ENCODE measurements around the gene SMOC1. TPM values are rescaled to one million over a fixed set of nuclear protein-coding genes. Genes with fewer than 3 reads are reported as not detected.

SMOC1 gene
- polyA plus RNA-seq, 1 donor from 2014 or later = not detected

- Mint-ChIP-seq H3K27me3 (peaks cover 16% of the 10 kb centered on the region), H3K36me3 (no peaks in the 10 kb centered on the region), H3K4me1 (no peaks in the 10 kb centered on the region), H3K9me3 (no peaks in the 10 kb centered on the region), H3K4me3 (no peak overlapping the region), H3K27ac (peak overlapping the region in 1 of 3 donors; percentile 29)
These were observed 24.6 kb upstream of the SMOC1 start for GRCh38 chr14:69854598-69854997.

GRCh38 chr14:69855180-69855832 is 23.9 kb upstream of the SMOC1 start:
- H3K9me3 Mint-ChIP-seq = no peaks in the 10 kb centered on the region
- no peaks in the 10 kb centered on the region for H3K36me3 Mint-ChIP-seq
- no peaks in the 10 kb centered on the region for H3K4me1 Mint-ChIP-seq
- peaks cover 14% of the 10 kb centered on the region for H3K27me3 Mint-ChIP-seq
- no peak overlapping the region for H3K27ac Mint-ChIP-seq
- H3K4me3 Mint-ChIP-seq = no peak overlapping the region

- Mint-ChIP-seq H3K36me3 (no peaks in the 10 kb centered on the region), H3K9me3 (no peaks in the 10 kb centered on the region)
These were observed 20.4 kb upstream of the SMOC1 start for GRCh38 chr14:69858801-69859200.

GRCh38 chr14:69859591-69859990 is 19.6 kb upstream of the SMOC1 start:
- Mint-ChIP-seq H3K4me3 (no peak overlapping the region), H3K9me3 (peaks cover 0 to 5% (median 4%) of the 10 kb centered on the region in 3 donors), H3K27ac (no peak overlapping the region), H3K27me3 (peaks cover 7% of the 10 kb centered on the region), H3K36me3 (no peaks in the 10 kb centered on the region), H3K4me1 (no peaks in the 10 kb centered on the region)

More at GRCh38 chr14:69858801-69859200, 20.4 kb upstream of the SMOC1 start:
- no peak overlapping the region for H3K4me3 Mint-ChIP-seq
- H3K27me3 Mint-ChIP-seq = peaks cover 10% of the 10 kb centered on the region
- H3K4me1 Mint-ChIP-seq = no peaks in the 10 kb centered on the region
- no peak overlapping the region for H3K27ac Mint-ChIP-seq

- no peaks in the 10 kb centered on the region for H3K4me1 Mint-ChIP-seq
These were observed 19.0 kb upstream of the SMOC1 start for GRCh38 chr14:69860221-69860620.

GRCh38 chr14:69861025-69861569 is 18.1 kb upstream of the SMOC1 start:
- Mint-ChIP-seq H3K27me3 (peaks cover 3% of the 10 kb centered on the region), H3K27ac (no peak overlapping the region), H3K9me3 (peaks cover 0 to 9% (median 8%) of the 10 kb centered on the region in 3 donors)

More at GRCh38 chr14:69860221-69860620, 19.0 kb upstream of the SMOC1 start:
- Mint-ChIP-seq H3K27me3 (peaks cover 7% of the 10 kb centered on the region), H3K4me3 (no peak overlapping the region), H3K36me3 (no peaks in the 10 kb centered on the region), H3K27ac (no peak overlapping the region), H3K9me3 (peaks cover 0 to 9% (median 8%) of the 10 kb centered on the region in 3 donors)

GRCh38 chr14:69863083-69863482 is 16.1 kb upstream of the SMOC1 start:
- no peak overlapping the region for H3K27ac Mint-ChIP-seq
- H3K27me3 Mint-ChIP-seq = peaks cover 6% of the 10 kb centered on the region

More at GRCh38 chr14:69861025-69861569, 18.1 kb upstream of the SMOC1 start:
- Mint-ChIP-seq H3K36me3 (no peaks in the 10 kb centered on the region), H3K4me1 (no peaks in the 10 kb centered on the region), H3K4me3 (no peak overlapping the region)

GRCh38 chr14:69865701-69866365 is 13.4 kb upstream of the SMOC1 start:
- Mint-ChIP-seq H3K9me3 (peaks cover 2 to 25% (median 15%) of the 10 kb centered on the region in 3 donors), H3K4me1 (no peaks in the 10 kb centered on the region), H3K27ac (no peak overlapping the region), H3K4me3 (no peak overlapping the region), H3K27me3 (peaks cover 6% of the 10 kb centered on the region), H3K36me3 (no peaks in the 10 kb centered on the region)

More at GRCh38 chr14:69863083-69863482, 16.1 kb upstream of the SMOC1 start:
- Mint-ChIP-seq H3K4me1 (no peaks in the 10 kb centered on the region), H3K9me3 (peaks cover 0 to 14% (median 10%) of the 10 kb centered on the region in 3 donors), H3K4me3 (peak overlapping the region in 1 of 4 donors; percentile 18), H3K36me3 (no peaks in the 10 kb centered on the region)

GRCh38 chr14:69868363-69868963 is 10.8 kb upstream of the SMOC1 start:
- no peak overlapping the region for H3K27ac Mint-ChIP-seq
- no peak overlapping the region for H3K4me3 Mint-ChIP-seq
- peaks cover 2 to 25% (median 15%) of the 10 kb centered on the region in 3 donors for H3K9me3 Mint-ChIP-seq
- no peaks in the 10 kb centered on the region for H3K36me3 Mint-ChIP-seq
- no peaks in the 10 kb centered on the region for H3K4me1 Mint-ChIP-seq
- peaks cover 6% of the 10 kb centered on the region for H3K27me3 Mint-ChIP-seq

- Mint-ChIP-seq H3K27me3 (peaks cover 8% of the 10 kb centered on the region), H3K36me3 (no peaks in the 10 kb centered on the region), H3K27ac (no peak overlapping the region), H3K9me3 (peaks cover 7 to 21% (median 11%) of the 10 kb centered on the region in 3 donors), H3K4me3 (no peak overlapping the region), H3K4me1 (no peaks in the 10 kb centered on the region)
These were observed 8.6 kb upstream of the SMOC1 start for GRCh38 chr14:69870613-69871012.

- peaks cover 0 to 3% (median 0%) of the 10 kb centered on the region in 3 donors for H3K4me1 Mint-ChIP-seq
- no peak overlapping the region for H3K4me3 Mint-ChIP-seq
- no peak overlapping the region for H3K27ac Mint-ChIP-seq
- no peaks in the 10 kb centered on the region for H3K36me3 Mint-ChIP-seq
- peaks cover 5 to 10% (median 6%) of the 10 kb centered on the region in 3 donors for H3K9me3 Mint-ChIP-seq
- H3K27me3 Mint-ChIP-seq = peaks cover 14% of the 10 kb centered on the region
These were observed 5.1 kb upstream of the SMOC1 start for GRCh38 chr14:69873877-69874780.

GRCh38 chr14:69876221-69876847 is 2.9 kb upstream of the SMOC1 start:
- Mint-ChIP-seq H3K4me3 (no peak overlapping the region), H3K4me1 (peaks cover 0 to 3% (median 2%) of the 10 kb centered on the region in 3 donors), H3K27me3 (peaks cover 28% of the 10 kb centered on the region), H3K9me3 (peaks cover 4 to 6% (median 5%) of the 10 kb centered on the region in 3 donors), H3K36me3 (no peaks in the 10 kb centered on the region), H3K27ac (no peak overlapping the region)

- H3K4me1 Mint-ChIP-seq = peaks cover 0 to 3% (median 2%) of the 10 kb centered on the region in 3 donors
- no peak overlapping the region for H3K4me3 Mint-ChIP-seq
- H3K9me3 Mint-ChIP-seq = peaks cover 4 to 6% (median 5%) of the 10 kb centered on the region in 3 donors
- no peaks in the 10 kb centered on the region for H3K36me3 Mint-ChIP-seq
- no peak overlapping the region for H3K27ac Mint-ChIP-seq
- H3K27me3 Mint-ChIP-seq = peaks cover 28% of the 10 kb centered on the region
These were observed 2.3 kb upstream of the SMOC1 start for GRCh38 chr14:69876848-69877306.

GRCh38 chr14:69877492-69877891 is 1.7 kb upstream of the SMOC1 start:
- Mint-ChIP-seq H3K4me3 (no peak overlapping the region), H3K36me3 (no peaks in the 10 kb centered on the region), H3K9me3 (peaks cover 4 to 6% (median 5%) of the 10 kb centered on the region in 3 donors), H3K27me3 (peaks cover 31% of the 10 kb centered on the region), H3K4me1 (peaks cover 0 to 3% (median 2%) of the 10 kb centered on the region in 3 donors), H3K27ac (no peak overlapping the region)
